HCT116 (cell line): Measurements from ENCODE around the gene H2AZ2. TPM values are rescaled to one million over a fixed set of nuclear protein-coding genes. Genes with fewer than 3 reads are reported as not detected.

ENCODE experiments used
- ATAC-seq: fragments of 200-7000 bp; cut with Tn5 transposase; 2 replicates; pipeline ENCODE4 v1.9.1; 2020; ENCODE audit warnings: mild to moderate bottlenecking, moderate library complexity
- BruUV-seq: library from RNA; stranded (reverse); fragments of 400-500 nt; replicated peaks from 2 replicates; lab custom pipeline; 2021; lab: Mats Ljungman, UMichigan
- CTCF ChIA-PET: fragments of 300-600 bp; sonication (Branson Sonifier 250); formaldehyde crosslinking; loops from one replicate; lab custom pipeline; 2021; ENCODE audit warnings: antibody characterized with exemption; lab: Charles Lee
- POLR2A ChIA-PET: fragments of 300-600, 350-600 bp; sonication (Branson Sonifier 250); formaldehyde crosslinking; loops from one replicate; lab custom pipeline; 2021; ENCODE audit warnings: antibody characterized with exemption; lab: Charles Lee
- RAD21 ChIA-PET, 2 experiments: fragments of 300-600 bp; sonication (Branson Sonifier 250); formaldehyde crosslinking; loops; one replicate each; lab custom pipeline; 2023; ENCODE audit warnings: low total read pairs in 2 of 2; ENCODE audit not compliant: uncharacterized antibody in 2 of 2, unreplicated experiment in 2 of 2, low non-redundant PET in 1 of 2; lab: Charles Lee
- DNase-seq: peaks from one replicate; pipeline ENCODE4 v3.0.0-alpha.2; 2010; ENCODE audit warnings: low read depth, low spot score
- H2AFZ ChIP-seq: fragments of 200-600 bp; shearing (Covaris generic), sonication (generic); 2 replicates; pipeline ENCODE4 v1.6.1; 2017; ENCODE audit warnings: low read depth, mixed run types, mixed read lengths, antibody characterized with exemption, low read length; ENCODE audit not compliant: poor library complexity, severe bottlenecking
- H3K27ac ChIP-seq: 2 replicates; pipeline ENCODE4 v1.5.1; 2012; ENCODE audit warnings: low read depth, low read length
- H3K27me3 ChIP-seq: fragments of 200-600 bp; sonication (generic); 2 replicates; pipeline ENCODE4 v1.6.1; 2016; ENCODE audit warnings: mixed run types, low read length, mixed read lengths; ENCODE audit not compliant: insufficient read depth
- H3K36me3 ChIP-seq, 2 experiments: fragments of 200-500 bp in 1 of 2; fragments of 200-600 bp in 1 of 2; sonication (Bioruptor generic) in 1 of 2; sonication (generic) in 1 of 2; 2 replicates each; pipeline versions ENCODE4 v1.5.1 to v1.6.1; 2014 to 2016; ENCODE audit warnings: low read length in 2 of 2, inconsistent platforms in 1 of 2, mixed read lengths in 1 of 2, mixed run types in 1 of 2; ENCODE audit not compliant: insufficient read depth in 2 of 2, control insufficient read depth in 1 of 2
- H3K4me1 ChIP-seq, 2 experiments: fragments of 200-600 bp in 1 of 2; sonication (generic) in 1 of 2; 2 replicates each; pipeline versions ENCODE4 v1.5.1 to v1.6.1; 2012 to 2017; ENCODE audit warnings: low read length in 2 of 2, inconsistent platforms in 1 of 2, mild to moderate bottlenecking in 1 of 2, mixed read lengths in 1 of 2, mixed run types in 1 of 2, moderate library complexity in 1 of 2; ENCODE audit not compliant: insufficient read depth in 2 of 2, control insufficient read depth in 1 of 2
- H3K4me2 ChIP-seq: fragments of 200-600 bp; sonication (generic); 2 replicates; pipeline ENCODE4 v1.6.1; 2017; ENCODE audit warnings: mixed run types, low read length, mixed read lengths
- H3K4me3 ChIP-seq, 2 experiments: fragments of 200-600 bp in 1 of 2; sonication (generic) in 1 of 2; replicated peaks in 1 of 2; 2 replicates each; pipeline ENCODE4 v1.5.1; 2011 to 2016; ENCODE audit warnings: low read length in 2 of 2, control low read depth in 1 of 2, low read depth in 1 of 2, mild to moderate bottlenecking in 1 of 2, mixed read lengths in 1 of 2, mixed run types in 1 of 2
- H3K79me2 ChIP-seq: fragments of 200-600 bp; sonication (generic); 2 replicates; pipeline ENCODE4 v1.6.1; 2017; ENCODE audit warnings: mild to moderate bottlenecking, mixed run types, low read length, moderate library complexity, mixed read lengths; ENCODE audit not compliant: insufficient read depth
- H3K9ac ChIP-seq: fragments of 200-600 bp; sonication (generic); 2 replicates; pipeline ENCODE4 v1.6.1; 2016; ENCODE audit warnings: low read length, mixed read lengths
- H3K9me2 ChIP-seq: fragments of 200-600 bp; sonication (generic), shearing (Covaris generic); 2 replicates; pipeline ENCODE4 v1.6.1; 2017; ENCODE audit warnings: mixed run types, mild to moderate bottlenecking, moderate library complexity; ENCODE audit not compliant: insufficient read depth
- H3K9me3 ChIP-seq, 2 experiments: fragments of 200-500 bp in 1 of 2; fragments of 200-600 bp in 1 of 2; sonication (Bioruptor generic) in 1 of 2; sonication (generic) in 1 of 2; 2 replicates each; pipeline ENCODE4 v1.6.1; 2014 to 2017; ENCODE audit warnings: low read length in 2 of 2, mixed read lengths in 2 of 2, inconsistent platforms in 1 of 2, low read depth in 1 of 2, mild to moderate bottlenecking in 1 of 2, mixed run types in 1 of 2, moderate library complexity in 1 of 2; ENCODE audit not compliant: control insufficient read depth in 1 of 2, insufficient read depth in 1 of 2
- H4K20me1 ChIP-seq: fragments of 200-600 bp; sonication (generic), shearing (Covaris generic); 2 replicates; pipeline ENCODE4 v1.6.1; 2017; ENCODE audit warnings: mixed run types, mild to moderate bottlenecking, moderate library complexity; ENCODE audit not compliant: insufficient read depth
- CEBPB ChIP-seq: IDR thresholded peaks from 2 replicates; pipeline ENCODE4 v1.6.1; 2012; ENCODE audit warnings: low read depth
- ELF1 ChIP-seq: IDR thresholded peaks from 2 replicates; pipeline ENCODE4 v1.6.1; 2012; ENCODE audit warnings: low read depth, borderline replicate concordance
- POLR2A ChIP-seq: IDR thresholded peaks from 2 replicates; pipeline ENCODE4 v1.7.0; 2011; ENCODE audit warnings: borderline replicate concordance; ENCODE audit not compliant: insufficient read depth, insufficient read length; ENCODE audit errors: extremely low read depth
- SIN3A ChIP-seq: IDR thresholded peaks from 2 replicates; pipeline ENCODE4 v1.6.1; 2012; ENCODE audit warnings: low read depth
- SP1 ChIP-seq: IDR thresholded peaks from 2 replicates; pipeline ENCODE4 v1.6.1; 2012; ENCODE audit warnings: low read depth
- SRF ChIP-seq: IDR thresholded peaks from 2 replicates; pipeline ENCODE4 v1.6.1; 2012; ENCODE audit warnings: low read depth
- TCF7L2 ChIP-seq: IDR thresholded peaks from 2 replicates; pipeline ENCODE4 v1.7.0; 2011; ENCODE audit warnings: borderline replicate concordance, inconsistent platforms; ENCODE audit not compliant: insufficient read depth, insufficient read length; ENCODE audit errors: extremely low read depth
- ZNF274 ChIP-seq: fragments of 200-500 bp; sonication (Bioruptor generic); IDR thresholded peaks from 2 replicates; pipeline ENCODE4 v1.6.1; 2014; ENCODE audit warnings: mild to moderate bottlenecking, low read depth, low read length, inconsistent platforms
- intact Hi-C: fragments of 100-400 bp; cut with micrococcal nuclease; formaldehyde crosslinking; loops from 2 replicates; pipeline ENCODE4 v1.10.0; 2022
- total RNA-seq: library from RNA; stranded (reverse); gene quantifications from one replicate; pipeline ENCODE4 v1.2.1, GENCODE V29; 2021; ENCODE audit not compliant: unreplicated experiment
- TF ChIP-seq, protein P1 (sequence below), 3 experiments: fragments of 200-600 bp in 1 of 3; sonication (generic) in 1 of 3; IDR thresholded peaks in 2 of 3; conservative IDR thresholded peaks in 1 of 3; 2 replicates each; pipeline ENCODE4 v1.5.1; 2012 to 2017; ENCODE audit warnings: low read depth in 2 of 3, low read length in 2 of 3, antibody characterized with exemption in 1 of 3, borderline replicate concordance in 1 of 3, control low read depth in 1 of 3, mild to moderate bottlenecking in 1 of 3, mixed read lengths in 1 of 3, mixed run types in 1 of 3, moderate library complexity in 1 of 3; ENCODE audit not compliant: insufficient read depth in 1 of 3
- TF ChIP-seq, protein P2 (sequence below): IDR thresholded peaks from 2 replicates; pipeline ENCODE4 v1.6.1; 2012; ENCODE audit warnings: low read depth
- TF ChIP-seq, protein P3 (sequence below): IDR thresholded peaks from 2 replicates; pipeline ENCODE4 v1.6.1; 2012
- TF ChIP-seq, protein P4 (sequence below): IDR thresholded peaks from 2 replicates; pipeline ENCODE4 v1.6.1; 2011; ENCODE audit warnings: mild to moderate bottlenecking, low read length, moderate library complexity; ENCODE audit not compliant: insufficient replicate concordance; ENCODE audit errors: extremely low read depth

The H2AZ2 gene
- total RNA-seq, 1 experiment from 2014 or later: 226 TPM

DNA sequence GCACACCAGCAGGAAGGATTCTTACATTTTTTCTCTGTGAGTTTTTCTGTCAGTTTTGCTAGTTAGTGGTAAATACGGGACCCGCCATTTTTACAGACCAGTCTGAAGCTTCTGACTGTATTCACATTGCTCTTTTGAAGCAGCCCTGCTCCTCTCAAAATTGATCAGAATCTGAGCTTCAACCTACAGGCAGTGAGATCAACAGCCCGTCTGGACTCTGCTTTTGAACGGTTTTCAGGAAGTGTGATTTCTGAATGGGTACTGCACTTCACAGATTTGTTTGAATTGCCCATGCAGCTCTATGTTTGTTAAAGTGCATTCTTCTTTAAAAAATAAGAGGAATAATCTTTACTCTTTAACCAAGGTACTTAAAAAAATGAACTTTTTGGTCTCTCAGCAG, 28.5 kb upstream of the H2AZ2 start (continued):
- TF ChIP-seq, protein P1, sequence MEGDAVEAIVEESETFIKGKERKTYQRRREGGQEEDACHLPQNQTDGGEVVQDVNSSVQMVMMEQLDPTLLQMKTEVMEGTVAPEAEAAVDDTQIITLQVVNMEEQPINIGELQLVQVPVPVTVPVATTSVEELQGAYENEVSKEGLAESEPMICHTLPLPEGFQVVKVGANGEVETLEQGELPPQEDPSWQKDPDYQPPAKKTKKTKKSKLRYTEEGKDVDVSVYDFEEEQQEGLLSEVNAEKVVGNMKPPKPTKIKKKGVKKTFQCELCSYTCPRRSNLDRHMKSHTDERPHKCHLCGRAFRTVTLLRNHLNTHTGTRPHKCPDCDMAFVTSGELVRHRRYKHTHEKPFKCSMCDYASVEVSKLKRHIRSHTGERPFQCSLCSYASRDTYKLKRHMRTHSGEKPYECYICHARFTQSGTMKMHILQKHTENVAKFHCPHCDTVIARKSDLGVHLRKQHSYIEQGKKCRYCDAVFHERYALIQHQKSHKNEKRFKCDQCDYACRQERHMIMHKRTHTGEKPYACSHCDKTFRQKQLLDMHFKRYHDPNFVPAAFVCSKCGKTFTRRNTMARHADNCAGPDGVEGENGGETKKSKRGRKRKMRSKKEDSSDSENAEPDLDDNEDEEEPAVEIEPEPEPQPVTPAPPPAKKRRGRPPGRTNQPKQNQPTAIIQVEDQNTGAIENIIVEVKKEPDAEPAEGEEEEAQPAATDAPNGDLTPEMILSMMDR (IDR thresholded peaks at IDR 0.05 in 2 of 3, conservative IDR thresholded peaks at IDR 0.05 in 1 of 3; ENCODE audit: borderline replicate concordance in 1 of 3, insufficient read depth in 1 of 3, low read depth in 2 of 3, low read length in 2 of 3): no peak
- TF ChIP-seq, all 23 proteins: peak for 0

DNA sequence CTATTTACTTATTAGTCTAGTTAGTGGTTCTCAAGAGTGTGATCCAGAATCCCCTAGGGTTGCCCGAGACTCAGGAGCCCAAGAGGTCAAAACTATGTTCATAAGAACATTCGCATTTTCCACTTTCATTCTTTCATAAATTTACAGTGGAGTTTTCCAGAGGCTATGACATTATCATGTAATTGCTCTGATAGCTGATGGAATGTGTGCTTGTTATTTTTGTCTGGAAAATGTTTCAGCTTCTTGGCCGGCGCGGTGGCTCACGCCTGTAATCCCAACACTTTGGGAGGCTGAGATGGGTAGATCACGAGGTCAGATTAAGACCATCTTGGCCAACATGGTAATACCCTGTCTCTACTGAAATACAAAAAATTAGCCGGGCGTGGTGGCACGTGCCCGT, 27.4 kb upstream of the H2AZ2 start:
- TF ChIP-seq TCF7L2 (no peak), SRF (no peak), CEBPB (no peak), ELF1 (no peak), SIN3A (no peak), SP1 (no peak), POLR2A (no peak), ZNF274 (no peak)
- TF ChIP-seq, protein P2, sequence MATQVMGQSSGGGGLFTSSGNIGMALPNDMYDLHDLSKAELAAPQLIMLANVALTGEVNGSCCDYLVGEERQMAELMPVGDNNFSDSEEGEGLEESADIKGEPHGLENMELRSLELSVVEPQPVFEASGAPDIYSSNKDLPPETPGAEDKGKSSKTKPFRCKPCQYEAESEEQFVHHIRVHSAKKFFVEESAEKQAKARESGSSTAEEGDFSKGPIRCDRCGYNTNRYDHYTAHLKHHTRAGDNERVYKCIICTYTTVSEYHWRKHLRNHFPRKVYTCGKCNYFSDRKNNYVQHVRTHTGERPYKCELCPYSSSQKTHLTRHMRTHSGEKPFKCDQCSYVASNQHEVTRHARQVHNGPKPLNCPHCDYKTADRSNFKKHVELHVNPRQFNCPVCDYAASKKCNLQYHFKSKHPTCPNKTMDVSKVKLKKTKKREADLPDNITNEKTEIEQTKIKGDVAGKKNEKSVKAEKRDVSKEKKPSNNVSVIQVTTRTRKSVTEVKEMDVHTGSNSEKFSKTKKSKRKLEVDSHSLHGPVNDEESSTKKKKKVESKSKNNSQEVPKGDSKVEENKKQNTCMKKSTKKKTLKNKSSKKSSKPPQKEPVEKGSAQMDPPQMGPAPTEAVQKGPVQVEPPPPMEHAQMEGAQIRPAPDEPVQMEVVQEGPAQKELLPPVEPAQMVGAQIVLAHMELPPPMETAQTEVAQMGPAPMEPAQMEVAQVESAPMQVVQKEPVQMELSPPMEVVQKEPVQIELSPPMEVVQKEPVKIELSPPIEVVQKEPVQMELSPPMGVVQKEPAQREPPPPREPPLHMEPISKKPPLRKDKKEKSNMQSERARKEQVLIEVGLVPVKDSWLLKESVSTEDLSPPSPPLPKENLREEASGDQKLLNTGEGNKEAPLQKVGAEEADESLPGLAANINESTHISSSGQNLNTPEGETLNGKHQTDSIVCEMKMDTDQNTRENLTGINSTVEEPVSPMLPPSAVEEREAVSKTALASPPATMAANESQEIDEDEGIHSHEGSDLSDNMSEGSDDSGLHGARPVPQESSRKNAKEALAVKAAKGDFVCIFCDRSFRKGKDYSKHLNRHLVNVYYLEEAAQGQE: no peak
- TF ChIP-seq, protein P3, sequence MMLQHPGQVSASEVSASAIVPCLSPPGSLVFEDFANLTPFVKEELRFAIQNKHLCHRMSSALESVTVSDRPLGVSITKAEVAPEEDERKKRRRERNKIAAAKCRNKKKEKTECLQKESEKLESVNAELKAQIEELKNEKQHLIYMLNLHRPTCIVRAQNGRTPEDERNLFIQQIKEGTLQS: no peak
- TF ChIP-seq, protein P4, sequence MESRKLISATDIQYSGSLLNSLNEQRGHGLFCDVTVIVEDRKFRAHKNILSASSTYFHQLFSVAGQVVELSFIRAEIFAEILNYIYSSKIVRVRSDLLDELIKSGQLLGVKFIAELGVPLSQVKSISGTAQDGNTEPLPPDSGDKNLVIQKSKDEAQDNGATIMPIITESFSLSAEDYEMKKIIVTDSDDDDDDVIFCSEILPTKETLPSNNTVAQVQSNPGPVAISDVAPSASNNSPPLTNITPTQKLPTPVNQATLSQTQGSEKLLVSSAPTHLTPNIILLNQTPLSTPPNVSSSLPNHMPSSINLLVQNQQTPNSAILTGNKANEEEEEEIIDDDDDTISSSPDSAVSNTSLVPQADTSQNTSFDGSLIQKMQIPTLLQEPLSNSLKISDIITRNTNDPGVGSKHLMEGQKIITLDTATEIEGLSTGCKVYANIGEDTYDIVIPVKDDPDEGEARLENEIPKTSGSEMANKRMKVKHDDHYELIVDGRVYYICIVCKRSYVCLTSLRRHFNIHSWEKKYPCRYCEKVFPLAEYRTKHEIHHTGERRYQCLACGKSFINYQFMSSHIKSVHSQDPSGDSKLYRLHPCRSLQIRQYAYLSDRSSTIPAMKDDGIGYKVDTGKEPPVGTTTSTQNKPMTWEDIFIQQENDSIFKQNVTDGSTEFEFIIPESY: no peak
- ChIA-PET RAD21 (no interaction called here), POLR2A (no interaction called here), CTCF (no interaction called here)
- DNase-seq (no peak), ATAC-seq (no peak)
- Histone ChIP-seq H2AFZ (no peak overlapping the region), H3K4me2 (no peak overlapping the region), H3K27ac (no peak overlapping the region), H3K79me2 (no peaks in the 10 kb centered on the region; the same call in 1 of the 2 replicates), H3K9me3 (no peaks in the 10 kb centered on the region), H3K4me3 (no peak overlapping the region), H3K9ac (no peak overlapping the region), H3K36me3 (no peaks in the 10 kb centered on the region), H4K20me1 (peaks cover 5% of the 10 kb centered on the region; the same call in 1 of the 2 replicates), H3K4me1 (no peaks in the 10 kb centered on the region), H3K27me3 (no peaks in the 10 kb centered on the region), H3K9me2 (no peaks in the 10 kb centered on the region)
- BruUV-seq: no TSS peak
- intact Hi-C loops: no loop called here
